Erythroblast (primary cell): ENCODE data around the gene MTCL1.

Experiments
- GATA1 ChIP-seq: IDR thresholded peaks from 2 replicates; pipeline ENCODE4 v1.6.1; 2011; ENCODE audit warnings: low read depth, mild to moderate bottlenecking, control low read depth, low read length, moderate library complexity
- POLR2A ChIP-seq: IDR thresholded peaks from 2 replicates; pipeline ENCODE4 v1.6.1; 2011; ENCODE audit warnings: mild to moderate bottlenecking, low read length

DNA sequence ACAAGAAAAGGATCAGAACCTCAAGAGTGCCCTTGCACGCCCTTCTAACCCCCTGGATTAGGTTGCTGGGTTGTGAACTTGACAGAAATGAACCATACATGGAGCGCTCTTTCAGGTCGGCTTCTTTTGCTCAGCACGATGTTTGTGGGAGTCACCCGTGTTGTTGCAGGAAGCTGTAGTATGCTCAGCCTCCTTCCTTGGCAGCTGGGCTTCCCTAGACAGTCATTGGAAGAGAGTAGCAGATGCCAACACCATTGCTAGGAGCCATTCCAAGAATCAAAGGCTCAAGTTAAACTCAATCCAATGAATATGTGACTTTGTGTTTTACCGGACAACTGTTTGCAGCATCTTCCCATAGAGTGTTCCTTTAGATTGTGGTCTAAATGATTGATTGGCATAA, 49.1 kb upstream of the MTCL1 start:
- TF ChIP-seq POLR2A (no peak), GATA1 (no peak)
